Smooth muscle cell (in vitro differentiated cells): ENCODE data around the gene PAAF1. TPM values are rescaled to one million over a fixed set of nuclear protein-coding genes. Genes with fewer than 3 reads are reported as not detected.

ENCODE experiments used
- DNase-seq: peaks from one replicate; lab custom pipeline; 2025; ENCODE audit not compliant: unreplicated experiment; lab: John Stamatoyannopoulos, UW
- H2AFZ ChIP-seq: fragments of 200-600 bp; sonication (generic); 2 replicates; pipeline ENCODE4 v1.6.0; 2016; ENCODE audit warnings: antibody characterized with exemption, low read depth, mild to moderate bottlenecking
- H3F3A ChIP-seq: fragments of 200-600 bp; sonication (generic); 2 replicates; pipeline ENCODE4 v1.6.0; 2017; ENCODE audit warnings: antibody characterized with exemption, low read depth
- H3K27ac ChIP-seq: fragments of 200-600 bp; sonication (generic); 2 replicates; pipeline ENCODE4 v1.5.1; 2016; ENCODE audit warnings: low read depth, mild to moderate bottlenecking
- H3K27me3 ChIP-seq: fragments of 200-600 bp; sonication (generic); 2 replicates; pipeline ENCODE4 v1.6.1; 2016; ENCODE audit warnings: low read depth, mild to moderate bottlenecking
- H3K36me3 ChIP-seq: fragments of 200-600 bp; sonication (generic); 2 replicates; pipeline ENCODE4 v1.5.1; 2016; ENCODE audit warnings: low read depth
- H3K4me1 ChIP-seq: fragments of 200-600 bp; sonication (generic); 2 replicates; pipeline ENCODE4 v1.5.1; 2016; ENCODE audit warnings: low read depth
- H3K4me2 ChIP-seq: fragments of 200-600 bp; sonication (generic); 2 replicates; pipeline ENCODE4 v1.6.0; 2016; ENCODE audit warnings: mild to moderate bottlenecking
- H3K4me3 ChIP-seq: fragments of 200-600 bp; sonication (generic); 2 replicates; pipeline ENCODE4 v1.5.1; 2016; ENCODE audit warnings: mild to moderate bottlenecking
- H3K79me2 ChIP-seq: fragments of 200-600 bp; sonication (generic); 2 replicates; pipeline ENCODE4 v1.6.0; 2016; ENCODE audit warnings: low read depth, mild to moderate bottlenecking
- H3K9ac ChIP-seq: fragments of 200-600 bp; sonication (generic); 2 replicates; pipeline ENCODE4 v1.6.0; 2016; ENCODE audit warnings: low read depth
- H3K9me3 ChIP-seq: fragments of 200-600 bp; sonication (generic); replicated peaks from 2 replicates; pipeline ENCODE4 v1.5.1; 2016; ENCODE audit warnings: low read depth
- H4K20me1 ChIP-seq: fragments of 200-600 bp; sonication (generic); 2 replicates; pipeline ENCODE4 v1.6.0; 2016; ENCODE audit warnings: low read depth
- WGBS: methylation state at CpG from one replicate; pipeline ENCODE4 v1.1.7; 2016; ENCODE audit warnings: low lambda C conversion rate; 5-methylcytosine and 5-hydroxymethylcytosine counted together
- polyA plus RNA-seq: library from polyadenylated mRNA; unstranded; fragments of >200 nt; fragmentation: Nextera tagmentation; extraction: Ambion mirVana; gene quantifications from 2 replicates; pipeline ENCODE4 v1.2.1, GENCODE V29; 2016
- total RNA-seq: library from RNA; depleted of rRNA; stranded (reverse); fragments of >200 nt; gene quantifications from 2 replicates; pipeline ENCODE4 v1.2.3, GENCODE V29; 2014
- TF ChIP-seq, protein P1 (sequence below): fragments of 200-600 bp; sonication (generic); IDR thresholded peaks from 2 replicates; pipeline ENCODE4 v1.5.1; 2017; ENCODE audit warnings: borderline replicate concordance, mild to moderate bottlenecking, antibody characterized with exemption; ENCODE audit not compliant: insufficient read depth, poor library complexity, severe bottlenecking

PAAF1 gene
- total and polyA plus RNA-seq, 2 experiments from 2014 or later, result 10.8 to 34.9 TPM

DNA sequence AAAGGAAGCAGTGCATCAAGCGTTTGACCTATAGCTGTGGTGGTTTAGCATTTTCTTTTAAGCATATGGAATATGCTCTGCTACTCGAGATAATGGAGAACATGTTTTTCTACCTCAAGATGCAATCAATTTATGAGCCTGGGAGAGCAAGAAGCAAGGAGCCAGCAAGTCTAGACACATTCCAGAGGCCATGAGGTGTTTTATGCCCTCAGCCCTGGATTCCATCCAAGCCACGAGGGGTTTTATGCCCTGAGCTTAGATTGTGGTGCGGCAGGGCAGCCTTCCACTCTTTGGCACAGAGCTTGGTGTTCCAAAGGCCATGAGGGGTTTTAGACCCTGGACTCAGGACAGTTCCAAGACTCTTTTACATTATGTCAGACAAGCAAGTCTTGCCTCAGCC lies 62.3 kb downstream of the PAAF1 start:
- no peaks in the 10 kb centered on the region for H3K9me3 ChIP-seq
- H3K27ac ChIP-seq, result no peak overlapping the region
- H3F3A ChIP-seq, result no peaks in the 10 kb centered on the region
- H3K36me3 ChIP-seq, result no peaks in the 10 kb centered on the region
- no peaks in the 10 kb centered on the region for H3K27me3 ChIP-seq
- H4K20me1 ChIP-seq, result no peaks in the 10 kb centered on the region
- H2AFZ ChIP-seq, result no peak overlapping the region
- no peaks in the 10 kb centered on the region for H3K79me2 ChIP-seq
- H3K4me1 ChIP-seq, result no peaks in the 10 kb centered on the region
- no peak overlapping the region for H3K4me2 ChIP-seq
- no peak for DNase-seq
- WGBS, result 77% methylated on average over 4 of the region's 4 CpGs
- H3K9ac ChIP-seq, result no peak overlapping the region
- H3K4me3 ChIP-seq, result no peak overlapping the region
- TF ChIP-seq, protein P1, sequence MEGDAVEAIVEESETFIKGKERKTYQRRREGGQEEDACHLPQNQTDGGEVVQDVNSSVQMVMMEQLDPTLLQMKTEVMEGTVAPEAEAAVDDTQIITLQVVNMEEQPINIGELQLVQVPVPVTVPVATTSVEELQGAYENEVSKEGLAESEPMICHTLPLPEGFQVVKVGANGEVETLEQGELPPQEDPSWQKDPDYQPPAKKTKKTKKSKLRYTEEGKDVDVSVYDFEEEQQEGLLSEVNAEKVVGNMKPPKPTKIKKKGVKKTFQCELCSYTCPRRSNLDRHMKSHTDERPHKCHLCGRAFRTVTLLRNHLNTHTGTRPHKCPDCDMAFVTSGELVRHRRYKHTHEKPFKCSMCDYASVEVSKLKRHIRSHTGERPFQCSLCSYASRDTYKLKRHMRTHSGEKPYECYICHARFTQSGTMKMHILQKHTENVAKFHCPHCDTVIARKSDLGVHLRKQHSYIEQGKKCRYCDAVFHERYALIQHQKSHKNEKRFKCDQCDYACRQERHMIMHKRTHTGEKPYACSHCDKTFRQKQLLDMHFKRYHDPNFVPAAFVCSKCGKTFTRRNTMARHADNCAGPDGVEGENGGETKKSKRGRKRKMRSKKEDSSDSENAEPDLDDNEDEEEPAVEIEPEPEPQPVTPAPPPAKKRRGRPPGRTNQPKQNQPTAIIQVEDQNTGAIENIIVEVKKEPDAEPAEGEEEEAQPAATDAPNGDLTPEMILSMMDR, result no peak

DNA sequence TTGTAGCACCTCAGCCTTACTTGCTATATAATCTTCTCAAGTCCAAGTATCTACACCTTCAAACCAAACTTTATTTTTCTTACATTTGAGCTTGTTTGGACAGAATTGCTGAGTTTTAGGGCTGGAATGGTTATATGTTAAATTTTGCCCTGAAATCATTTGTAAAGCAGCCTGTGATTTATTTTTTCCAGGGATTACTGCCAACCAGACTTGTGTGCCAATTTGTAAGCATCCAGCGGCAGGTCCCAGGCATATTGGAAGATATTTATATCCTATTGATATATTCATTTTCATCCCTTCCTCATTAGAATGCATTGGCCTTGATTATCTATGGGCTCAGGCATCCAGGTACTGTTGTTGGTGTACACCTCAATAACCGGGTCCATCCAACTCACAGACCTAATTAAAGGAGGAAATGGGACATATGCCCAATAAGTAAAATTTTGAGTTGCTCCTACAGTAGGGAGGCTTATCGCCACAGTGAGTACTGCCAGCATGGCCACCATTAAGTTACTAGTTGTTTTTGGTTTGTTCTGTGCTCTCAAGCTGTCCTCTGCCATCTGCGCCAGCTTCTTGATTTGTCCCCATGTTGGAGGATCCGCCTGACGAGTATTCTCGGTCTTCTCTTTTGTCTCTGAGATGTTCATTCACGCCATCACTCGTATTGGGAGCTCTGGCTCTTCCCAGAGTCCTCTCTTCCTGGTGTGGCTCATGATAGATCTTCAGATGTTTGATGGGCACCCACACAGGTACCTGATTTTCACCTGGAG lies 64.2 kb downstream of the PAAF1 start:
- no peaks in the 10 kb centered on the region for H3F3A ChIP-seq
- no peak overlapping the region for H3K4me3 ChIP-seq
- no peaks in the 10 kb centered on the region for H4K20me1 ChIP-seq
- no peak overlapping the region for H3K27ac ChIP-seq
- no peaks in the 10 kb centered on the region for H3K9me3 ChIP-seq
- TF ChIP-seq, protein P1, result no peak
- no peak overlapping the region for H3K4me2 ChIP-seq
- WGBS, result 95% methylated on average over 9 of the region's 9 CpGs
- no peak overlapping the region for H2AFZ ChIP-seq
- H3K27me3 ChIP-seq, result no peaks in the 10 kb centered on the region
- no peaks in the 10 kb centered on the region for H3K4me1 ChIP-seq
- H3K36me3 ChIP-seq, result no peaks in the 10 kb centered on the region
- no peaks in the 10 kb centered on the region for H3K79me2 ChIP-seq
- no peak for DNase-seq
- no peak overlapping the region for H3K9ac ChIP-seq

DNA sequence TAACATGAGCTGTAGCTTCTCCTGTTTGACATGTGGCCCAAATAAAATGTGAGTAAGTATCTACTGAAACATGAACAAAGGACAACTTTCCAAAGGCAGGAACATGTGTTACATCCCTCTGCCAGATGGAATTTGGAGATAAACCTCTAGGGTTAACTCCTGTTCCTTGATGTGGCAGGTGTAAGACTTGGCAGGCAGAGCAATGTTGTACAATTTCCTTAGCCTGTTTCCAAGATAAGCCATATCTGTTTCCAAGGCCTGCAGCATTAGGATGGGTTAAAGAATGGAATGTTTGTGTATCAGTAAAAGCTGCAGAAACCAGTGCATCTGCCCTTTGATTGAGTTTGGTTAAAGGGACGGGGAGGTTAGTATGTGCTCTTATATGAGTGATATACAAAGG lies 65.2 kb downstream of the PAAF1 start:
- 85% methylated on average over 1 of the region's 1 CpG for WGBS
- Histone ChIP-seq H3K27ac (no peak overlapping the region), H3K4me2 (no peak overlapping the region), H3F3A (no peaks in the 10 kb centered on the region), H3K9ac (no peak overlapping the region), H3K4me1 (no peaks in the 10 kb centered on the region), H2AFZ (no peak overlapping the region), H4K20me1 (no peaks in the 10 kb centered on the region), H3K36me3 (no peaks in the 10 kb centered on the region), H3K79me2 (no peaks in the 10 kb centered on the region), H3K27me3 (no peaks in the 10 kb centered on the region), H3K4me3 (no peak overlapping the region), H3K9me3 (no peaks in the 10 kb centered on the region)
- DNase-seq, result no peak
- TF ChIP-seq, protein P1, result no peak

DNA sequence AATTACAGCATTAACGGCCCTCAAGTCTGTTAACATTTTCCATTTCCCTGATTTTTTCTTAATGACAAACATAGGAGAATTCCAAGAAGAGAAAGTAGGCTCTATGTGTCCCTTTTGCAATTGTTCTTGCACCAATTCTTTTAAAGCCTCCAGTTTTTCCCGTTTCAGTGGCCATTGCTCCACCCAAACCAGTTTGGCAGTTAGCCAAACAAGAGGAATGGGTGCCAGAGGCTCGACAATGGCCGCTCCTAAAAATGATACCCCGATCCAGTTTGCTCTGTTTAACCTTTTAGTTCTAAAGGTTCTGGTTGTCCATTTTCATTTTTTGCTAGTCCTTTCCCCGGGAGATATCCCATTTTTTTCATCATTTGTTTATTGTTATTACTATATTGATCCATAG lies 67.3 kb downstream of the PAAF1 start:
- DNase-seq, result no peak
- Histone ChIP-seq H2AFZ (no peak overlapping the region), H3K9ac (no peak overlapping the region), H3K4me3 (no peak overlapping the region), H3K4me2 (no peak overlapping the region), H3K27ac (no peak overlapping the region), H3K79me2 (no peaks in the 10 kb centered on the region), H3K36me3 (no peaks in the 10 kb centered on the region), H3K9me3 (no peaks in the 10 kb centered on the region), H3K27me3 (no peaks in the 10 kb centered on the region), H4K20me1 (no peaks in the 10 kb centered on the region), H3K4me1 (no peaks in the 10 kb centered on the region), H3F3A (no peaks in the 10 kb centered on the region)
- 90% methylated on average over 6 of the region's 6 CpGs for WGBS
- TF ChIP-seq, protein P1, result no peak
